GM12878 (cell line): ENCODE measurements around the gene COL4A1. TPM values are rescaled to one million over a fixed set of nuclear protein-coding genes. Genes with fewer than 3 reads are reported as not detected.

Source experiments
- ATAC-seq: fragments of 200-7000 bp; cut with Tn5 transposase; 3 replicates; pipeline ENCODE4 v1.9.1; 2020; ENCODE audit warnings: mild to moderate bottlenecking, moderate library complexity
- BruUV-seq: library from RNA; stranded (reverse); fragments of 400-500 nt; replicated peaks from 2 replicates; lab custom pipeline; 2021; lab: Mats Ljungman, UMichigan
- CTCF ChIA-PET: fragments of 300-600 bp; sonication (Branson Sonifier 250); formaldehyde crosslinking; extraction: SDS; loops from one replicate; lab custom pipeline; 2021; ENCODE audit warnings: inconsistent platforms; lab: Yijun Ruan, JAX
- POLR2A ChIA-PET: fragments of 350-600 bp; formaldehyde crosslinking; extraction: SDS; loops from one replicate; lab custom pipeline; 2021; ENCODE audit warnings: inconsistent platforms; lab: Charles Lee
- RAD21 ChIA-PET: fragments of 300-600 bp; sonication (Branson Sonifier 250); formaldehyde crosslinking; loops from one replicate; lab custom pipeline; 2023; ENCODE audit warnings: antibody characterized with exemption; ENCODE audit not compliant: unreplicated experiment; lab: Charles Lee
- SMC1A ChIA-PET: fragments of 300-600 bp; sonication (Branson Sonifier 250); formaldehyde crosslinking; loops from one replicate; lab custom pipeline; 2023; ENCODE audit not compliant: unreplicated experiment, uncharacterized antibody; lab: Charles Lee
- DNase-seq: peaks from one replicate; pipeline ENCODE4 v3.0.0-alpha.2; 2011; ENCODE audit warnings: low read depth, low spot score
- FAIRE-seq: peaks from 3 replicates; lab custom pipeline; 2011; peaks lifted over from hg19 to GRCh38; lab: Jason Lieb, UNC
- H2AFZ ChIP-seq: 2 replicates; pipeline ENCODE4 v1.6.0; 2011; ENCODE audit warnings: low read depth, low read length, control low read depth; ENCODE audit not compliant: control insufficient read depth
- H3K27ac ChIP-seq: 2 replicates; pipeline ENCODE4 v1.5.1; 2011; ENCODE audit warnings: control low read depth; ENCODE audit not compliant: control insufficient read depth, insufficient read depth
- H3K27me3 ChIP-seq, 2 experiments: replicated peaks in 1 of 2; 2 replicates each; pipeline versions ENCODE4 v1.6.0 to v1.6.1; 2011; ENCODE audit warnings: low read length in 1 of 2; ENCODE audit not compliant: control insufficient read depth in 2 of 2, insufficient read depth in 2 of 2
- H3K36me3 ChIP-seq, 2 experiments: 2 replicates each; pipeline ENCODE4 v1.5.1; 2011; ENCODE audit warnings: low read length in 1 of 2; ENCODE audit not compliant: control insufficient read depth in 2 of 2, insufficient read depth in 2 of 2
- H3K4me1 ChIP-seq: 2 replicates; pipeline ENCODE4 v1.6.1; 2011; ENCODE audit warnings: mild to moderate bottlenecking, low read length, moderate library complexity, mixed read lengths; ENCODE audit not compliant: control insufficient read depth, insufficient read depth
- H3K4me2 ChIP-seq: 2 replicates; pipeline ENCODE4 v1.6.0; 2011; ENCODE audit warnings: control low read depth; ENCODE audit not compliant: control insufficient read depth, insufficient read depth
- H3K4me3 ChIP-seq: fragments of 200-600 bp; sonication (generic); 2 replicates; pipeline ENCODE4 v1.5.1; 2016
- H3K79me2 ChIP-seq: 2 replicates; pipeline ENCODE4 v1.6.0; 2011; ENCODE audit warnings: low read length; ENCODE audit not compliant: control insufficient read depth, insufficient read depth
- H3K9ac ChIP-seq: 2 replicates; pipeline ENCODE4 v1.8.0; 2011; ENCODE audit warnings: low read length, control low read depth, mixed read lengths; ENCODE audit not compliant: control insufficient read depth, insufficient read depth
- H3K9me3 ChIP-seq: replicated peaks from 3 replicates; pipeline ENCODE4 v1.5.1; 2011; ENCODE audit warnings: mild to moderate bottlenecking, low read length; ENCODE audit not compliant: control insufficient read depth, insufficient read depth
- H4K20me1 ChIP-seq: 2 replicates; pipeline ENCODE4 v1.6.0; 2011; ENCODE audit not compliant: control insufficient read depth, insufficient read depth
- ASH2L ChIP-seq: fragments of 300-600, 200-600 bp; sonication (generic); IDR thresholded peaks from 2 replicates; pipeline ENCODE4 v1.6.1; 2017; ENCODE audit warnings: low read depth, mild to moderate bottlenecking, borderline replicate concordance
- ATF2 ChIP-seq: IDR thresholded peaks from 2 replicates; pipeline ENCODE4 v1.6.1; 2012; ENCODE audit warnings: low read length, inconsistent platforms
- ATF7 ChIP-seq: fragments of 450-650 bp; IDR thresholded peaks from 2 replicates; pipeline ENCODE4 v1.6.1; 2016; ENCODE audit warnings: low read depth, mild to moderate bottlenecking
- DPF2 ChIP-seq: fragments of 450-650 bp; IDR thresholded peaks from 2 replicates; pipeline ENCODE4 v1.6.1; 2017; ENCODE audit warnings: mild to moderate bottlenecking
- IRF3 ChIP-seq: fragments of 450-650 bp; IDR thresholded peaks from 2 replicates; pipeline ENCODE4 v1.6.1; 2014; ENCODE audit warnings: mild to moderate bottlenecking
- MYC ChIP-seq: IDR thresholded peaks from 2 replicates; pipeline ENCODE4 v1.6.1; 2011; ENCODE audit warnings: mild to moderate bottlenecking, low read length, moderate library complexity, inconsistent platforms; ENCODE audit not compliant: insufficient read depth, insufficient replicate concordance, insufficient read length, severe bottlenecking
- PKNOX1 ChIP-seq: fragments of 450-650 bp; IDR thresholded peaks from 2 replicates; pipeline ENCODE4 v1.6.1; 2016; ENCODE audit warnings: mild to moderate bottlenecking
- RAD21 ChIP-seq: IDR thresholded peaks from 2 replicates; pipeline ENCODE4 v1.6.1; 2011; ENCODE audit warnings: mild to moderate bottlenecking, low read depth, low read length, moderate library complexity; ENCODE audit not compliant: insufficient read depth
- TCF7 ChIP-seq: IDR thresholded peaks from 2 replicates; pipeline ENCODE4 v1.6.1; 2014; ENCODE audit warnings: antibody characterized with exemption, borderline replicate concordance
- ZBTB4 ChIP-seq: fragments of 450-650 bp; formaldehyde crosslinking; IDR thresholded peaks from 2 replicates; pipeline ENCODE4 v1.4.0; 2022; ENCODE audit warnings: mild to moderate bottlenecking, moderate library complexity
- WGBS: methylation state at CpG from one replicate; pipeline ENCODE4 v1.1.6; 2016; ENCODE audit warnings: low lambda C conversion rate; ENCODE audit not compliant: insufficient replicate concordance, insufficient coverage; ENCODE audit errors: missing lambda C conversion rate; 5-methylcytosine and 5-hydroxymethylcytosine counted together
- in situ Hi-C: fragments of 300-500 bp; cut with MboI; formaldehyde crosslinking; loops from 9 replicates; pipeline ENCODE4 v1.14.3; 2018; ENCODE audit warnings: mixed read lengths
- intact Hi-C: fragments of 100-400 bp; cut with micrococcal nuclease; formaldehyde crosslinking; loops from one replicate; pipeline ENCODE4 v1.14.2; 2022; ENCODE audit not compliant: unreplicated experiment
- polyA plus RNA-seq, 11 experiments: library from polyadenylated mRNA; depleted of rRNA in 4 of 11; unstranded in 6 of 11; stranded (reverse) in 5 of 11; fragments of >200 nt; fragmentation: Nextera tagmentation in 4 of 11; fragmentation: Illumina TruSeq in 1 of 11; extraction: Ambion mirVana in 4 of 11; extraction: Trizol in 1 of 11; gene quantifications; 1 replicate in 1 of 11; 2 replicates in 10 of 11; pipeline versions ENCODE4 v1.2.1 to v1.2.3, GENCODE V29; 2011 to 2016; ENCODE audit warnings: inconsistent platforms in 2 of 11, missing spikeins in 2 of 11, low read depth in 1 of 11
- total RNA-seq, 4 experiments: library from RNA; depleted of rRNA in 3 of 4; stranded (reverse); fragments of >200 nt in 3 of 4; fragmentation: Illumina TruSeq in 1 of 4; extraction: Trizol in 1 of 4; gene quantifications; 2 replicates each; pipeline versions ENCODE4 v1.2.1 to v1.2.3, GENCODE V29; 2013 to 2021

COL4A1 gene
- total and polyA plus RNA-seq, 10 of the 15 experiments (the other 5 are each of a cell fraction or from before 2014, with no cell fraction given), result 0.07 to 0.31 (median 0.13) TPM; not detected in 6

- RAD21 ChIA-PET, result no interaction called here
- Histone ChIP-seq H4K20me1 (no peaks in the 10 kb centered on the region), H3K27me3 (no peaks in the 10 kb centered on the region; a peak in 2 of 4 replicates), H3K4me1 (no peaks in the 10 kb centered on the region), H3K9me3 (no peaks in the 10 kb centered on the region), H3K27ac (no peak overlapping the region), H3K79me2 (no peaks in the 10 kb centered on the region), H2AFZ (no peak overlapping the region), H3K4me2 (no peak overlapping the region), H3K4me3 (no peak overlapping the region), H3K36me3 (no peaks in the 10 kb centered on the region), H3K9ac (no peak overlapping the region)
- DNase-seq, result no peak
- CTCF ChIA-PET, result interaction anchor here (1.2 kb wide), 2 partner anchors 9 to 95 kb away, joined by 4 to 5 read pairs; no protein-coding TSS in a partner anchor
- SMC1A ChIA-PET, result interaction anchor here (0.8 to 2.2 kb wide), 4 partner anchors 18 to 121 kb away, joined by 3 to 5 read pairs (median 4); no protein-coding TSS in a partner anchor
- no TSS peak for BruUV-seq
- no peak for ATAC-seq
- 20% methylated on average over 8 of the region's 8 CpGs for WGBS
- POLR2A ChIA-PET, result no interaction called here
- intact Hi-C loops, result no loop called here
- in situ Hi-C loops, result no loop called here
- no peak for FAIRE-seq
- TF ChIP-seq DPF2 (no peak), TCF7 (no peak), IRF3 (no peak), RAD21 (no peak), ATF7 (no peak), MYC (no peak), ATF2 (no peak), ASH2L (no peak), ZBTB4 (CRISPR knock-in tag) (no peak), PKNOX1 (no peak)
Observed at GRCh38 chr13:110323172-110323891, 16.4 kb upstream of the COL4A1 start.
